GM18907 (cell line): ENCODE measurements around the gene ZNF595.
"Not testable (repeated sequence)": the region's sequence is repeated elsewhere in the genome, so short reads cannot be mapped to it uniquely, and the experiment has no call there.

Experiments
- ATAC-seq: cut with Tn5 transposase; IDR thresholded peaks from one replicate; pipeline ENCODE4 v1.9.1; 2021; ENCODE audit warnings: mild to moderate bottlenecking, moderate library complexity; ENCODE audit not compliant: unreplicated experiment

ZNF595 gene

DNA sequence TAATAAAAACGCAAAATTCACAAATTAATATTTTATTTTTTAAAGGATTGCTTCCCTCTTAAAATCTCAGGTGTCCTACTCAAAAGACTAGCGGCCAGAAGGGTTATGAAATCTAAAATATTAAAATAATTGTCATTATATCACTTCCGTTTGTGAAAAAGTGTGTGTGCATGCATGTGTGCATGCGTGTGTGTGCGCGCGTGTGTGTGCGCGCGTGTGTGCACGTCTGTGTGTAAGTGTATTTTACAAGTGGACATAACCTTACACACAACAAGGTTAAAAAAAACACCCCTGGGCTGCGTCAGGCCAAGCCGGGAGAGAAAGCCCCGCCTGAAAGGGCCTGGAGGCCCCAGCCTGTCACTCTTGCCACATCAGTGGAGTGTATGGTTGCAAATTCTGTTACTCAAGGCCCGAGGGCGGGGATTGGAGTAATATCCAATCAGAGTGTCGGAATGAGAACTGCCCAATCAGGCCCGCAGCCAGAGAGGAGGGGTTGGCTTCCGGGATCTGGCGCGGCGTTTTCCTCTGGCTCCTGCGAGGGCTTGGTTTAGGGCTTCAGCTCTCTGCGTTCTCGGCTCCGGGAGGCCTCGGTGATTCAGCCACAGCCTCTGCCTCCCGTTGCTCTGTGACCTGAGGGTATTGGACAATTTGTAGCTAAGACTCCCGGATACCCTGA, at the start of gene ZNF595:
TSS of gene ZNF595 (plus strand) at position 518 of the 676 bp plus-strand sequence. CDS start 168 bp downstream, outside the sequence.
- not testable (repeated sequence) for ATAC-seq

DNA sequence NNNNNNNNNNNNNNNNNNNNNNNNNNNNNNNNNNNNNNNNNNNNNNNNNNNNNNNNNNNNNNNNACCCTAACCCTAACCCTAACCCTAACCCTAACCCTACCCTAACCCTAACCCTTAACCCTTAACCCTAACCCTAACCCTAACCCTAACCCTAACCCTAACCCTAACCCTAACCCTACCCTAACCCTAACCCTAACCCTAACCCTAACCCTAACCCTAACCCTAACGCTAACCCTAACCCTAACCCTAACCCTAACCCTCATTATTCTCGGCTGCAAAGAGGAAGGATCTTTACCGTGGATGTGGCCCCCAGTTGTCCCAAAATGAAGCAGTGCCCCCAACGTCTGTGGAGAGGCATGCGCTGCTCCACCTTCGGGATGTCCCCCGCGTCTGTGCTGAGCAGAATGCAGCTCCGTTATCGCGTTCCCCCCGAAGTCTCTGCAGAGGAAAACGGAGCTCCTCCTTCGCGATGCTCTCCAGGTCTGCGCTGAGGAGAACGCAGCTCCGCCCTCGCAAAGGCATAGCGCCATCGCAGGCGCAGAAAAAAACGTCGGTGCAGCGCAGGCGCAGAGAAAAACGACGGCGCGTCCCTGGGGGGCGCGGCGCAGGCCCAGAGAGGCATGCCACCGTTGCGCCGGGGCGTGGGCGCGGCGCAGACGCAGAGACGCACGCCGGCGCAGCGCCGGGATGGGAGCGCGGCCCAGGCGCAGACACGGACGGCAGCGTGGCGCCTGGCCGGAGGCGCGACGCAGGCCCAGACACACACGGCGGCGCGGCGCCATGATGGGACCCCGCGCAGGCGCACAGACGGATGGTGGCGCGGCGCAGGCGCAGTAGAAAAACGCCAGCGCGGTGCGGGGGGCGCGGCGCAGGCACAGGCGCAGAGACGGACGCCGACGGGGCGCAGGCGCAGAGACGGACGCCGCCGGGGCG, 42.9 kb upstream of the ZNF595 start:
- not testable (repeated sequence) for ATAC-seq

DNA sequence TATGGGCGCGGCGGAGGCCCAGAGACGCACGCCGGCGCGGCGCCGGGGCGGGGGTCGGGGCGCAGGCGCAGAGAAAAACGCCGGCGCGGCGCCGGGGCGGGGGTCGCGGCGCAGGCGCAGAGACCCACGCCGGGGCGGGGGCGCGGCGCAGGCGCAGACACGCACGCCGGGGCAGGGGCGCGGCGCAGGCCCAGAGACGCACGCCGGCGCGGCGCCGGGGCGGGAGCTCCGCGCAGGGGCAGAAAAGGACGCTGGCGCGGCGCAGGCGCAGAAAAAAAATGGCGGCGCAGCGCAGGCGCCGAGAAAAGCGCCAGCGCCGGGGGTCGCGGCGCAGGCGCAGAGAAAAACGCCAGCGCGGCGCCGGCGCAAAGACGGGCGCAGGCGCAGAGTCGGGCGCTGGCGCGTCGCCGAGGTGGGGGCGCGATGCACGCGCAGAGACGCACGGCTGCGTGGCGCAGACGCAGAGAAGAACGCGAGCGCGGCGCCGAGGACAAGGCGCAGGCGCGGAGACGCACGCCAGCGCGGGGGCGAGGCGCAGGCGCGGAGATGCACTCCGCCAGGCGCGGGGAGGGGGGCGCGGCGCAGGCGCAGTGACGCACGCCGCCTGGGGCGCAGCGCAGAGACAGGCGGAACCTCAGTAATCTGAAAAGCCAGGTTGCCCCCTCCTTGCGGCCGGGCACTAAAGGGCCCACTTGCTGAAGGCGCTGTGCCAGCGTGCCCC, 41.9 kb upstream of the ZNF595 start:
- ATAC-seq, result not testable (repeated sequence)

DNA sequence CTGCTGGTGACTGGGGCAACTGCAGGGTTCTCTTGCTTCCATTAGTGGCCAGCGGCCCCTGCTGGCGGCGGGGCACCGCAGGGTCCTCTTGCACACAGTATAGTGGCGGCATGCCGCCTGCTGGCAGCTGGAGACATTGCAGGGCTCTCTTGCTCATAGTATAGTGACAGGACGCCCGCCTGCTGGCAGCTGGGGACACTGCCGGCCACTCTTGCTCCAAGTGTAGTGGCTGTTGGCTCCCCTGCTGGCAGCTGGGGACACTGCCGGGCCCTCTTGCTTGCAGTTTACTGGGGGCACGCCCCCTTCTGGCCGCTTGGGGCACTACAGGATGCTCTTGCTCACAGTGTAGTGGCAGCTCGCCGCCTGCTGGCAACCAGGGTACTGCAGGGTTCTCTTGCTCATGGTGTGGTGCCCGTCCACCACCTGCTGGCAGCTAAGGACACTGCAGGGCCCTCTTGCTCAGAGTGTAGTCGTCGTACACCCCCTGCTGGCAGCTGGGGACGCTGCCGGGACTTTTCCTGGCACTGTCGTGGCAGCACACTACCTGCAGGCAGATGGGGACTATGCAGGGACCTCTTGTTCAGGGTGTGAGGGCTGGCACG, 41.2 kb upstream of the ZNF595 start:
- ATAC-seq, result peak; percentile 75

DNA sequence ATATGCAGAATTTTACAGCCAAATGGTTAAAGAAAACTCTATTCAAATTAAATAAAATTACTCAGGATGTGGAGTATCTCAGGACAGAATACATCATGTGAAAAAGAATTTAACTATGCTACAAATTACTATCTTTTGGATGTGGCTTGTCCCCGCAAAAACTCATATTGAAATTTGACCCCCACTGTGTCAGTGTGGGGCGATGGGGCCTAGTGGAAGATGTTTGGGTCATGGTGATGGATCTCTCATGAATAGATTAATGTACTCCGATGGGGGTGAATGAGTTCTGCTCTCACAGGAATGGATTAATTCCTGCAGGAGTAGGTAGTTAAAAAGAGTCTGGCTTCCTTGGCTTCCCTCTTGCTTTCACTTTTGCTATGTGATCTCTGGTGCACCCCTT, 35.0 kb upstream of the ZNF595 start:
- not testable (repeated sequence) for ATAC-seq

DNA sequence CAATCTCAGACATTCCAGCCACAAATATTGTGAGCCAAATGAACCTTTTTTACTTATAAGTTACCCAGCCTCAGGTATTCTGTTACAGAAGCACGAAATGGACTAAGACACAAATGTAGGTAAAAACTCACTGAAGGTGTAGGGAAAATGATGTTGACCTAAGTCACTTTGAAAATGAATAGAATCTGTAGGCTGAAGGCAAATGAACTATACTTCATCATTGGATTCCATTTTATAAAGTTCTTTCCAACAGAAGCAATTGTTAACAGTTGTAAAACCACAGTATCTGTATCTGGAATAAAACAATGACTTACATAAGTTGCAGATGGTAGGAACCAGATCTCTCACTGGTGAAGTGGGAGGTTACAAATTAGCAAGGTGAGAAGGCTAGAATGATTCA, 34.5 kb upstream of the ZNF595 start:
- not testable (repeated sequence) for ATAC-seq

DNA sequence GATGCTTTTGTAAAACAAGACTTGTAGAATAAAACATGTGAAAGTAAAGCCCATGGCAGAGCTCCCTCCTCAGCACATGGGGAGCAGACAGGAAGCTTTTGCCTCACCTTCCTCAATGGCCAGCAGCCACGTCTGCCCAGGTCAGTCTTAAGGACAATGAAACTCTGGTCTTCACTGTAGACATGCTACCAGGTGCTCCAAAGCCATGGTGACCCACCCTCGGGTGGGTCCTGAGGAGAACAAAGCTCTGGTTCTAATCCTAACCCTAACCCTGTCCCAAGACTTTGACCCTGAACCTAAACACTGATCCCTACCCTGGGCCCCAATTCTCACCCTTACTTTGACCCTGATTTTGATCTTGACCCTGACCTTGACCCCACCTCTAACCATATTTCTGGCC, 30.2 kb upstream of the ZNF595 start:
- ATAC-seq, result not testable (repeated sequence)

DNA sequence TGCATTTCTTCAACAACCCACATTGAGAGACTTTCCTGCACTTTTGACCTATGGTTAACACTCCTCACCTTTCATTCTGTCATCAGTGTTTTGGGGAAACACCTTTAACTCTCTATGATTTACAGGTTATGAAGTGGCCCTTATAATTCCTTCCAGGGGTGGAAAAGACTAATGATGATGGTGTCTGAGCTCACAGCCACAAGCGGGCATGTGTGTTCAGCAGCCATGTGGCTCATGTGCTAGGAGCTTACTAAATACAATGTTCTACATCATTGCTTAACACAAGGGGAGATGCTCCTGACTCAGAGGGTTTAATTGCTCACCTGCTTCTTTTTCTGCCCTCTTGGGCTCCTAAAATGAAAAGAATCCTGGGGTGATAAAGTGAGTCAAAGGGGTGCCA, 28.8 kb upstream of the ZNF595 start:
- ATAC-seq, result not testable (repeated sequence)

DNA sequence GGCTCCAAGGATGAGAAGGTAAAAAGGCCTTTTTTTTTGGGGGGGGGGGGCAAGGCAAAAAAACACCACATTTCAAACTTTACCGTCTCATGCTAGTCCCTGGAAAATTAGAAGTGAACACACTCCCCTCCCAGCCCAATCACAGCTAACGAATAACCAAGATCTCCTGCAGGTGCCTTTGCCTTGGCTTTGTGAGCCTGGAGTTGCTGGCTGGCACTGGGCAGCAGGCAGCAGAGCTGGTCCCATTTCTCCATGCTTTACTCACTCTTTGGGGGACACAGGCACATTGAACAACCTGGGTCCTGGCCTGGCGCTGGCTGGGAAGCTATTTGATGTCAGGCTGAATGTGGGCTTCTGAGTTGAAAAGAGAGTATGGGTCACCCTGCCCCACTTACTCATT, 25.6 kb upstream of the ZNF595 start:
- ATAC-seq, result not testable (repeated sequence)

DNA sequence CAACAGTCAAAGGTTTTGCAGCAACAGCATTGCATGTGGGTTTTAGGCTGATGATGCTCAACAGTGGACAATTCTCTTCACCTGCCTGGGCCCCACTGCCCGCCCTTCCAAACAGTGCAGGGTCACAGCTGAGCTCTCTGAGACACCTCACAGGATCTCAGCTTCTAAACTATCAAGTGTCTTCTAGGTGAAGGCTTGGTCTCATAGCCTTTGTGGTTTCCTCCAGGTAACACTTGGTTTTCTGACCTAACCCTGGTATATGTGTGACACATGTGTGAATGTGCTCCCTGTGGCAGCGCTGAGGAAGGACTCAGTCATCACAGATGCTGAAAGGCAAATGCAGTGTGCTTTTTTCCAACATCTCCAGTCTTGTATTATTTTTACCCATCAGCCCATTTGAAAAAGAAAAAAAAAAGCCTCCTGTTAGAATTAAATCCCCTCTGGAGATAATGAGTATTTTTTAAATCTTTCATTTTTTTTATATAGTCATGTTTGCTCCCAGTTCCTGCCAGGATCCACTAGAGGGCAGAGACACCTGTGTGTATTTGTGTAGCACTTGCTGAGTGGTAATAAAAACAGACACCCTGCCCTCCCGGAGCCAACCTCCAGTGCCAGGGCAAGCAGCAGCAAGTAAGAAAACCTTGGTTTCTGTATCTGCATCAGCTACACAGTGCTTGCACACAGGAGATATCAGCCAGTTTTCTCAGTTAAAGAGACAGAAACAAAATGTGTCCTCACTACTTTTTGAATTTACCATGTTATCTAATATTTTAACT, 24.2 kb upstream of the ZNF595 start:
- ATAC-seq, result not testable (repeated sequence)

DNA sequence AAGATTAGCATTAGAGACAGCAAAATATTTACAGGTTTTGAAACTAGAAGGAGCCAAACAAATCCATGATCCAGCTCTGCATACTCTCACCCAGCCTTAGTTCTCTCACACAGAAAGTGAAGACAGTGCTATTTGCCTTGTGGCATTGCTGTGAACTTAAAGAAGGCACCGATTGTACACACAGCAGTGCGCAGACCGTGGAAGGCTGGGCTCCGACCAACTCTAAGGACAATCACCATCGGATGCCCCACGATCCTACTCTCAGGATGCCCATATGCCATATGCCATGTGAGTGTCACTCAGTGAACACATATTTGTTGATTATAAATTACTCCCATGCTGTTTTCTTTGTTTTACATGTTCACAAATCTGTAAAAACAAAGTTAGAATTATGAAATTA, 19.8 kb upstream of the ZNF595 start:
- ATAC-seq, result not testable (repeated sequence)

DNA sequence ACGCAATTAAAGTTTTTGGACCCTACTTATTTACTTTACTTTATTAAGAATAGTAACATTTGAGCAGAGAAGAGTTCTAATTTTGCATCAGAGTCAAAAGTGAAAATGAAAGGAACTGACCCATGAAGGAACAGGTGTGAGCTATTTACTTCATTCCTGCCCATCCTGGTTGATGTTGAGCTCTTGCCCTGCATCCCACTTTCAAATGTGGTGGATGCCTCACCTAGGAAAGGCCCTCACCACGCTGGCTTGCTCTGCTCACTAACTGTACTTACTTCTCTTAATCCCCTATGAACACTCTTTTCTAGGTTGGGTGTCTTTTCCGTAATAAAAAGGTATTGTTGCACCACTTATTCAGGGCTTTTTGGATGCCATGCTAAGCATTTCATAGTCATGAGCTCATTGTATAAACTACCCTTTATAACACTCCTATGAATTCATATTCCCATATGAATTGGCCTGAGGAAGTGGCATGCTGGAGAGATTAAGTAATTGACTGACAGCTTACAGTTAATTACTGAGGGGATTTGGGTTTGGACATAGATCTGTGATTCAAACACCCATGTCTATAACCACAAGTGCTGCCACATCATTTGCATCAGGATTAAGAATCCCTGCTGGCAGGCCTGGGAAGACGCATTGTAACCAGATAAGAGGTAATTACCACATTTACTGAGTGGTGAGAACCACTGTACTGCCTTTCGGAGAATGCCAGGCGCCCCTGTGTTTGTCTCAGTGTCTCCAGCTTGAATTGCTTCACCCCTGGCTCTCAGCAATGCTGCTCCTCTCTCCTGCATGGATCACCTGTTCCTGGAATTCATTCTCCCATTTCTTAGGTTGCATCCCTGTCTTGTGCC, 16.3 kb upstream of the ZNF595 start:
- ATAC-seq, result not testable (repeated sequence)

DNA sequence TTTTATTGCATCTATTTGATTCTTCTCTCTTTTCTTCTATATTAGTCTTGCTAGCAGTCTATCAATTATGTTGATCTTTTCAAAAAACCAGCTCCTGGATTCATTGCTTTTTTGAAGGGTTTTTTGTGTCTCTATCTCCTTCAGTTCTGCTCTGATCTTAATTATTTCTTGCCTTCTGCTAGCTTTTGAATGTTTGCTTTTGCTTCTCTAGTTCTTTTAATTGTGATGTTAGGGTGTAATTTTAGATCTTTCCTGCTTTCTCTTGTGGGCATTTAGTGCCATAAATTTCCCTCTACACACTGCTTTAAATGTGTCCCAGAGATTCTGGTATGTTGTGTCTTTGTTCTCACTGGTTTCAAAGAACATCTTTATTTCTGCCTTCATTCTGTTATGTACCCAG, 14.9 kb upstream of the ZNF595 start:
- ATAC-seq, result not testable (repeated sequence)

DNA sequence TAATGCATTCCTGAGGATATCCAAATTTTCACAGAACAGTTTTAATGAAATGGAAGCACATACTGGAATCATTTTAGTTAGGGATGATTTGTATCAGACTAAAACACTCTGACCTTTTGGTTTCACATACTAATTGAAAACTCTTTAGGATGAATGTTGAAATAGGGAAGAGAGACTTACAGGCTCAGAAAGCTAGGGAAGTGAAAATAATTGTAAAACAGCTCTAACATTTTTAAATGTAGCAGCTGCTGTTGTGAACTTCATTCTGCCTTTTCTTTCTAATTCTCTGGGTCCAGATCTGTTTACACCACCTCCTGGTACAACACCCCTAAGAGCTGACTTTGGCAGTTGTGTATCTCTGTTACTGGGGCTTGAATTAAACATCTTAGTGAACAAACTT, 9.7 kb upstream of the ZNF595 start:
- ATAC-seq, result not testable (repeated sequence)

DNA sequence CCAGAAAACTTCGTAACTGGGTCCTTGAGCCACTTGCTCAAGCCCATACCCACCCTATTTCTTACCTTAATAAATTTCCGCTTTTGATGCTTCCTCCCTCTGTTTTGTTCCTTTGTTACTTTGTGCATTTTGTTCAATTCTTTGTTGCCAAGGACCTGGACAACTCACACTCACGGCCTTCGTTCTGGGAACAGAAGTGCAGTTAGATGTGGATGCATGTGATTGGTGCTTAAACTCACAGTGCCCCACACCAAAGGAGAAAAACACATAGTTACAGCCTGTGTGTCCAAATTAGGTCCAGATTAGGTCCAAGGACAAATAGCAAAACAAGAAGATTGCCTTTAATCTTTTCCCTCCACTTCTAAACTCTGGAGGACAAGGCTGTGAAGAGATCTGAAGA, 1.9 kb upstream of the ZNF595 start:
- ATAC-seq, result peak; percentile 18

DNA sequence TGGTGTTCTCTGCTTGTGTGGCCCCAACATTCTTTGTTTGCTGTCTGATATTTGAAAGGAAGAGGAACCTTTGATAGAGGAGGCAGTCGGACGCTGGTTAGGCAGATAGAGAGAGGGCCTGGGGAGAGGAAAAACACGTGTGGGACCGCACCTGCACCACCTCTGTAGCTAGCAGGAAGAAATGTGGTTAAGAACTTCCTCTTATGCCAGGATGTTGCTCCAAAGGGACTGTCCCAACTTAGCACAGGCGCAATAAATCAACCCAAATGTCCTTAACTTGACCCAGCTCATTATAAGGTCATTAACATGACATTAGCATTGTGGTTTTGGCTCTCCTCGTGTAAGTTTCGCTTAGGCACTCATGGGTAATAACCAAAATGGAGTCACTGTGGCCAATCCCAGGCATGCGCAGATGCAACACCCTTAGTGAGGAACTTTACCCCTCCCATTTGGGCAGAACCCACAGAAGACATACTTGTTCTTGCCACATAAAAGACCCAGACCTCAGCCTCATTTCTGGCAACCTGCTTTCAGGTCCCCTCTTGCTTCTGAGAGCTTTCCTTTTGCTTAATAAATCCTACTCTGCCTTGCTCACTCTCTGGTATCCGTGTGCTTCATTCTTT, 1.4 kb upstream of the ZNF595 start:
- ATAC-seq, result peak; percentile 75

DNA sequence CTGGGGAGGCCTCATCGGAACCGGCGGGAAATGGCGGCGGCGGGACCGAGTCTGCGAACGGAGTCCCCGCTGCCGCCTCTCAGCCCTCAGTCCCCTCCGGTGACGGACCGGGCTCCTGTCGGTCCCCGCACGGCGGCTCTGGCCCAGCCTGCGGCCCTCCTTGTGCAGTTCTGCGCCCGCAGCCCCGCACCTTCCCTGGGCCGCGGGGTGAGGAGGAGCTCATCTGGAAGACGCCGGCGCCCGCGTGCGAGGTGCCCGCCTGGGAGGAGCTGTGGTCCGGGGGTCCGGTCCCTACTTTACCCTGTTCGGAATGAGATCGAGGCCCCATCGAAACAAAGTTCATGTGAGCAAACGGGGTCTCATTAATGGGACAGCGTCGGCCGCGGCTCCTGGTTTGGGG, 400 bp downstream of the ZNF595 start:
- ATAC-seq, result not testable (repeated sequence)

DNA sequence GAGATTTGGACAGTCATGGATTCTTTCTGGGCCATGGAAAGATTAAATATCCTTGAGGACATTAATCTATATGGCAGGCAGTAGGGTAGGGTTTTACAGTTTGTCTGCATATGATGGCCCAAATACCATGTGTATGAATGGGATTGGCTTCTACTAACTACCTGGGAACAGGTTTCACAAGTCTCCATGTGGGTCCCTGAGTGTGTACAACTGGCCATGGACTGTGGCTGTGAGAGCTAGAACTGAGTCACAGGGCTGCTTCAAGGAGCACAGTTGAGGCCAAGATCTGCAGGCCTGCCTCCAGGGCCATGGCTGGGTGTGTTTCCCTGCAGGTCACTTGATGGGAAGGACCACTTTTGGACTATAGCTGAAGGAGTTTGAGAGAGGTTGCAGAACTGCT, 11.6 kb downstream of the ZNF595 start:
- not testable (repeated sequence) for ATAC-seq

DNA sequence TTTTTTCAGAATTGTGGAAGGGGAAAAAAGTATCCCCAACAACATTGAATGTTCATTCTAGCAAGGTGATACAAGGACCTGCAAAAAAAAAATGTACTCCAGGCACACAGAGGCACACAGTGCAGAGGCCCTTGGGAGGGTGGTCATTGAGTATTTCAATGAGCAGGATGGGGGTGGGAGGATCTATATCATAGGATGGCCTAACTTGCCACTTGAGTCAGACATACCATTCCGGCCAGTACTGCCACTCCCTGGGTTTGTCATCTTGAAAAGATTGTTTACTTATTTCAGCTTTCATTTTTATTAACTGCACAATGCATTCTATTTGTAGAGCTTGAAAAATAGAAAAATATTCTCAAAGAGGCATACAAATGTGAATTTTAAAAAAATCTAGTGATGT, 18.7 kb downstream of the ZNF595 start:
- no peak for ATAC-seq
